ENCODE measurements around the gene RPL19.

RPL19 gene

DNA sequence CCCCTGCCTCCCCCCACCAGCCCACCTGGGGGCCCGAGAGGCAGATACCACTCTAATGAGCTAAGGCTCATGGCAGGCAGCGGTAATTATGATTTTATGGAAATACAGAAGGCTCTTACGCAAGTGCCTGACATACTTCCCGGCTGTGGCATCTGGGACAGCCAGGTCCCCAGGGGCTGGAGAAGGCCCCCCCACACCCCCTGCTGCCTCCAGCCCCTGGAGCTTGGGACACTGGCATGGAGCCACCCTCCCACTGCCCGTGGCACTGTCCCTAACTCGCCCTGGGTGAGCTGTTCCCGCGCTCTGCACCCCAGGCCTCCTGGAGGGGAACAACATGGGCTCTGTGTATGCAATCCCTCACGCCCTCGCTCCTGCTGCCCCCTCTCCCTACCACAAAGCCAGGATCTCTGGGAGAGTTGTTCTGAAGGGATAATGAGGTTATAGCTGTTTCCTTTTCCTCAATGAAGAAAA is 31.0 kb downstream of the RPL19 start:
- H3K4me3 ChIP-seq (ENCODE audit: low read length), result no peak overlapping the region
- no peak for TF ChIP-seq ZNF274 (IDR thresholded peaks at IDR 0.05; ENCODE audit: low read depth, low read length)

DNA sequence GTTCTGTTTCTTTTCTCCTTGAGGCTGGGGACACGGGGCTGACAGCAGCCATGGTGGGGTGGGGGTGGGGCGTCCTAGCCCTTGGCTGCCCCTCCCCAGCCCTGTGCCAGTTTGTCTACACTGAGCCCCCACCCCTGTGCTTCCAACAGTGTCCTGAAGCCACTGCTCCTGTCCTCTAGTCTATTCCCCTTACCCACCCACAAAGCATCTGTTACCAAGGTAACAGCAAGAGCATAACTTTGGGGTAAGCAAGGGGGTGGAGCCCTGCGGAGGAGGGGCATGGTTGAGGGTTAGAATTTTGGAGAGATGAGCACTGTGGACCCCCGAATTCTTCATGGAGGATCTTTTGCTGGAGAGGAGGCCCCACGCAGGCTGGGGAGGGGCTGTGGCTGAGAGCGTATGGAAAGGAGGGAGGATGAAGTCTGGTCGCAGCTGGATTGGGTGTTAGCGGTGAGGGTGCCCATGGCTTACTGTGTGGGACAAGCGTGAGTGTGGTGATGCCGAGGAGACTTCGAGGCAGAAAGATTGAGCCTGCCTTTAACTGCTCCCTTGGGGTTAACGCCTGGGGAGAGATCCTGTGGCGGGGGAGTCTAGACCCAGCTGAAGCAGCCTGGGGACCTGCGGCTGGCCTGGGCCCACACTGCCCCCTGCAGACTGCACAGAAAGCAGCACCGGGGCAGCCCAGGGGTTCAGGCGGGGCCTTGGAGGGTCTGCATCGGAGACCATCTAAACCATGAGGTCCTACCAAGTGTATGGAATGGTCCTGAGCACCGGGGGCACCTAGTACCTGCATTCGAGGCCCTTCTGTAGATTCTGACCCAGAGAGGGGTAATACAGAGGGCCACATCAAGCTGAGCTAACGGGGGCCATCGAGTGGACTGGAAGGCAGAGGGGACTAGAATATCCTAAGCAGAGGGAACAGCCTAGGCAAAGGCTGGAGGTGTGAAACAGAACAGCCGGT is 31.8 kb downstream of the RPL19 start:
- H3K4me3 ChIP-seq (ENCODE audit: low read length), result no peak overlapping the region

DNA sequence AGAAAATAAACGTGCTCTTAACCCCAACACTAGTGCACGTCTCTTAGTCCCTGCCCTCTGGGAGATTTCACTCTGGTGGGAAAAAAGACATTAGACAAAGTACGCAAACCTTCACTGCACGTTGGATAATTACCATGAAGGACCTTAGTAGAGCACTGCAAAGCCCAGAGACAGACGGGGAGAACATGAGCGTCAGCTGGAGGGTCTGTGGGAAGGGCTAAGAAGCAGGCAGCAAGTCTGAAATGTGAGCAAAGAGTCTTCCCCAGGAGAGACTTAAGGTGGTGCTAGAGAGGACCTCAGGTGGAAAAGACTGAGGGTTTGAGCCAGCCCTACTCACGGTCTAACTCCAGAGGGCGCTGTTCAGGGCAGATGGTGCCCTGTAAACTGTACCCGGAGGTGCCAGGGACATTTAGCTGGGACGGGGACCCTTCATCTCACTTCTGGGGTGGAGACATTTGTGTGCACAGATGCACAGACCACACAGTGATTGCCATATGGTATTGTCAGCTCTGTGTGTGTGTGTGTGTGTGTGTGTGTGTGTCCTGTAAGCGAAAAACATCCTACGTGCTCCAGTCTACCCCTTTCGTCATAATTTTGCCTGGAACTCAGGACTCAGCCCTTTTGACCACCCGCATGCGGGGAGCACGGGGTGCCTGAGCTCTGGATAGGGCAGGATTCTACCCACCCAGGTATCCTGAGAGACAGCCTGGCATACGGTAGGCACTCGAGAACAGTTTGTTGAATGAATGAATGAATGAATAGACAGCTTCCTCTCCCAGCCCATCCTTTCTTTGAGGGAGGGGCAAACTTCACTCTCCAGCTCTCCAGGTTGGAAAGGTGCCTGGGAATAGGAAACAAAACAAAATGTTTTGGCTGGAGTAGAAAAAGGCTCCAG is 35.7 kb downstream of the RPL19 start:
- TF ChIP-seq ZNF274 (IDR thresholded peaks at IDR 0.05; ENCODE audit: low read depth, low read length), result no peak
- H3K4me3 ChIP-seq (ENCODE audit: low read length), result no peak overlapping the region

More for the DNA sequence above, 31.8 kb downstream of the RPL19 start:
- TF ChIP-seq ZNF274 (IDR thresholded peaks at IDR 0.05; ENCODE audit: low read depth, low read length), result no peak

DNA sequence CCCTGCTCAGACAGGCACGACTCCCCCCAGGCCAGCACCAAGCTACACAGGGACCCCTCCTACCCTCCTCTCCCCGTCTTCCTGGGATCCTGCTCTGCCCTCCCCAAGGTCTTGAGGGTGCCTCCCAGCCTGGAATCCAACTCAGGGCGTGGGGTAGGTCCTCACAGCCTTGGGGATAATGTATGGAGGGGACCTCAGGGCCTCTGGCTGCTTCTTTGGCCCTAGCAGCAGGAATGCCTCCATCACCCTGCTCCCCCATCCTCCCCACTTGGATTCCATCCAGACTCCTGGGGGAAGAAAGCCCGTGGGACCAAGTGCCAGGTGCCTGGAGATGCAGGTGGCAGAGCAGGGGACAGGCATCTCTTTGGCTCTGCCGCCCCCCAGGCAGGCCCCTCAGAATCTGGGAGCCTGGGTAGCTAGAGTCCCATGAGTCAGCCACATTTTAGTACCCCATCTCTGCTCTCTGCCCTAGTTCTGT is 36.4 kb downstream of the RPL19 start:
- H3K4me3 ChIP-seq (ENCODE audit: low read length), result no peak overlapping the region
- no peak for TF ChIP-seq ZNF274 (IDR thresholded peaks at IDR 0.05; ENCODE audit: low read depth, low read length)

DNA sequence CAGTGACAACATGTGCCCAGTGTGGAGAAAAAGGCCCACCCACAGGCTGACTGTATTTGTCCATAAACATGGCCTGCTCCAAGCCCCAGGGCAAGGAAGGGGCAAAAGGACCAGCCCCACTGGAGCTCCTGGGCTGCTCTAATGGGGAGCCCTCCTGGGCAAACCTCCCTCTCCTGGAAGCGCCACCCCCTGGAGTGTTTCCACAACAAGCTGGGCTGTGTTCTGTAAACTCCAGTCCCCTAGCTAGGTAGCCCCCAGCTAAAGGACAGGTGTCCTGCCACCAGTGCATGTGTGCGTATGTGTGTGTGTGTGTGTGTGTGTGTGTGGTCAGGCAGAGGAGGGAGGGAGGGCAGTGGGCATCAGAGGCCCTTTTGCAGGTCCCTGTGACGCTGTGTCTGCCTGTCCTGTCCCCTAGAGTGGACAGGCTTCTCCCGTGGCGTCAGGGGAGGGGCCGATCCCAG is 36.9 kb downstream of the RPL19 start:
- no peak overlapping the region for H3K4me3 ChIP-seq (ENCODE audit: low read length)
- TF ChIP-seq ZNF274 (IDR thresholded peaks at IDR 0.05; ENCODE audit: low read depth, low read length), result no peak

DNA sequence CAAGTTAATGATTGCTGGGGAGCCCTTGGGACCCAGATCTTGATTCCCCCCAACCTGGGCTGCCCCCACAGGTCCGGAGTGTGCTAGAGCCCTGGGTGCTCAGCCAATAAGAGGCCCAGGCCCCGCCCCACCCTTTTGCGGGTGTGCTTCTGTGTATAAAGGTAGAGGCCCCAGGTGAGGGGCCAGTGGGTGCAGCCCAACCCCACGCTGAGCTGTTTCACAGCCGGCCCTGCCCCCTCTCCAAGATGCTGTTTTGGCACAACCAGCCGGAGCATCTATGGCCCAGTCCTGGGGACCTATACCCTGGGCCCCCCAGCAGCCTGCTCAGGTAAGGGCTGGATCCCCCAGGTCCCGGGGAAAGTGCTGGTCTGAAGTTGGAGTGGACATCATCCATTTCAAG is 37.5 kb downstream of the RPL19 start:
- H3K4me3 ChIP-seq (ENCODE audit: low read length), result no peak overlapping the region
- no peak for TF ChIP-seq ZNF274 (IDR thresholded peaks at IDR 0.05; ENCODE audit: low read depth, low read length)

DNA sequence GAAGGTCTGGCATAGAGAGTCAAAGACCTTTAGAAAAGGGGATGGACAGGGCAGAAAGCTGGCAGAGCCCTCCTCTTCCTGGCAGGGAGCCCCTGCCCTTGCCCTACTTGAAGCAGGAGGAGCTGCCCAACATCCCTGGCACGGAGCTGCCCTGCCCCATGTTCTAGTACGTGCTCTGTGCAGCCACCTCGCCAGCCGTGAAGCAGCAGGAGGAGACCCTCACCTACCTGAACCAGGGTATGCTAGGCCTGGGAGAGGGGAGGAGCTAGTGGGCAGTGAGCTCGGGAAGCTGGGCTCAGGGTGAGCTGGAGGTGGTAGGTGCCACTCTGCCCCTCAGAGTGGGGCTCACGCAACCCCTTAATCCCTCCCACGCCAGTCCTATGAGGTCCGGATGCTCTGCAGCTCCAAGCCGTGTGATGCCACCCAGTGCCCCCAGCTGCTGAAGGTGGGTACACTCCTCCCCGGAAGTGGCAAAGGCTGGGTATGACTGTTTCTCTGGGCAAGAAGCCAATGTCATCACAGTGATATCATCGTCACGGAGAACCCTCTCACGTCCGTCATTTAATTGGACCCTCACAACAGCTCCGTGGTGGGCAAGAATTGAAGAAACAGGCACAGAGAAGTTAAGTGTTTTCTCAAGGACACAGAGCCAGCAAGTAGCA is 38.4 kb downstream of the RPL19 start:
- H3K4me3 ChIP-seq (ENCODE audit: low read length), result no peak overlapping the region
- TF ChIP-seq ZNF274 (IDR thresholded peaks at IDR 0.05; ENCODE audit: low read depth, low read length), result no peak

DNA sequence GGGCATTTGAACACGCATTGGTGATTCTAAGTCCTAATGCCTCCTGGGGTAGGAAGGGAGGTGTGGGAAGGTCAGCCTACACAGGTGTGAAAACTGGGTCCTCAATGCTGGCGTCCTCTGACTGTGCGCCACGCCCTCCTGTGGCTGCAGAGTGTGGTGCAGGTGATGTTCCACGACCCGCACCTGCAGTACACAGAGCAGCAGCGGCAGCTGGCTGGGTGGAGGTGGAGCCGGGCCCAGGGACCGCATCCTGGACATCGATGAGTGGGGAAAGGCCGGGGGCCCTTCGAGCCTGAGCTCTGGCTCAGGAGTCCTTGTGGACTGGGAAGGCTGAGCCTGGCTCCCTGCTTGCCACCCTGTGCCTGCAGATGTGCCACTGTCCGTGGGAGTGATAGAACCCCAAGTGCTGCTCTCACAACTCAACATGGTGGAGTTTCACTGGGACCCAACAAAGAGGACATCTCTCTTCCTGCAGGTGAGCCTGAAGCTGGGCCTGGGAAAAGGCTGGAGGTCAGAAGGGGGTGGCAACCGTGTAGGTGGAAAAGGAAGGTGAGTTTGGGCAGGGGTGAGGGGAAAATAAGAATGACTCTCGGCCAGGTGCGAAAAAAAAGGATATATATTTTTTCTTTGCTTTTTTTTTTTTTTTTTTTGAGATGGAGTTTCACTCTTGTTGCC is 39.7 kb downstream of the RPL19 start:
- no peak overlapping the region for H3K4me3 ChIP-seq (ENCODE audit: low read length)
- no peak for TF ChIP-seq ZNF274 (IDR thresholded peaks at IDR 0.05; ENCODE audit: low read depth, low read length)

DNA sequence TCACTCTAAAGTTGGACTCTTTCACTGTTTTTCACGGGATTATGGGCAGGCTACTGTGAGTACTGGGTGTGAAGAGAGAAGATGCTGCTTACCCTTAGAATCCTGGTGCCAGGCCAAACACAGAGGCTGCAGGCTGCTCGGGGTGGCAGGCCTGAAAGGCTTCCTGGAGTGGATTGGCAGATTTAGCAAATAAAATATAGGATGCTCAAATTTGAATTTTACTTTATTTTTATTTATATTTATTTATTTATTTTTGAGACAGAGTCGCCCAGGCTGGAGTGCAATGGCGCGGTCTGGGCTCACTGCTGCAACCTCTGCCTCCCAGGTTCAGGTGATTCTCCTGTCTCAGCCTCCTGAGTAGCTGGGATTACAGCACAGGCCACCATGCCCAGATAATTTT is 40.5 kb downstream of the RPL19 start:
- no peak overlapping the region for H3K4me3 ChIP-seq (ENCODE audit: low read length)
- no peak for TF ChIP-seq ZNF274 (IDR thresholded peaks at IDR 0.05; ENCODE audit: low read depth, low read length)

DNA sequence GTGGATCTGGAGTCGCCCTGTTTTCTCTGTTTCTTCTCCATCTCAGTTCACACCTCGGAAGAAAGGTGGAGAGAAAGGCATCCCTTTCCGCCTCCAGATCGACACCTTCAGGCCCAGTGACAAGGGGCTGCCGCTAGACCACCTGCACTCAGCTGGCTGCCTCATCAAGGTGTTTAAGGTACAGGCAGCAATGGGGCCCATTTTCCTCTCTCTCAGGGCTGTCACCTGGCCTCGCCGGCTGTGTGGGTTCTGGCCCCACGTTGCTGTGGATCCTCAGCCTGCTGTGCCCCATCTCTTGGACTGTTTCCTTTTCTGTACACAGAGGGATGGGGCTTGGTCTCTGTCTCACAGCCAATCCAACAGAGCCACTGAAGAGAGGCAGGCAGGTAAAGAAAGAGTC is 43.1 kb downstream of the RPL19 start:
- TF ChIP-seq ZNF274 (IDR thresholded peaks at IDR 0.05; ENCODE audit: low read depth, low read length), result no peak
- no peak overlapping the region for H3K4me3 ChIP-seq (ENCODE audit: low read length)

DNA sequence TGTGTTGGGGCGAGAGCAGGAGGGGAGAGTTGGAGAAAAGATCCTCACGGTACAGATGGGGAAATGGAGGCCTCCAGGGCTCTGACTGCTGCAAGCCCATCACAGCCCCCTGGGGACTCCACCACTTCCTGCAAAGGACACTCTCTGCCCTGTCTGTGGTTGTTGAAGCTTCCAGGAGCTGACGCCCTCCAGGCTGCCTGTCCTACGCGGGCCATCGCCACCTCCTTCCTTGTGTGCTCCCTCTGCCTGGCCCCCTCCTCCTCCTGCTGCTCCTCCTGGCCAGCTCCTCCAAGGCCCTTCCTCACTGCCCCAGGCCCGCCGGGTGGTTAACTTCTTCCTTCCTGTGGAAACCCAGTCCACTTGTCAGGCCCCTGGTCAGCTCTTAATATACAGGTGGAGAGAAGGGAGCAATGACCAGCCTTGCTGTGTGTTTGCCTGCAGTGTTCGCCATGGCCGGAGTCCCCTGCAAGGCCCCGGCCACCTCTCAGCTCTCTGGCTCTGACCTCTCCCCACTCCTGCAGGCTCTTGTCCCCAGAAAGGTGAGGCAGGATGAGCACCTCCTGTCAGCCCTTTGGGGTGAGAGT is 44.0 kb downstream of the RPL19 start:
- H3K4me3 ChIP-seq (ENCODE audit: low read length), result no peak overlapping the region
- no peak for TF ChIP-seq ZNF274 (IDR thresholded peaks at IDR 0.05; ENCODE audit: low read depth, low read length)

DNA sequence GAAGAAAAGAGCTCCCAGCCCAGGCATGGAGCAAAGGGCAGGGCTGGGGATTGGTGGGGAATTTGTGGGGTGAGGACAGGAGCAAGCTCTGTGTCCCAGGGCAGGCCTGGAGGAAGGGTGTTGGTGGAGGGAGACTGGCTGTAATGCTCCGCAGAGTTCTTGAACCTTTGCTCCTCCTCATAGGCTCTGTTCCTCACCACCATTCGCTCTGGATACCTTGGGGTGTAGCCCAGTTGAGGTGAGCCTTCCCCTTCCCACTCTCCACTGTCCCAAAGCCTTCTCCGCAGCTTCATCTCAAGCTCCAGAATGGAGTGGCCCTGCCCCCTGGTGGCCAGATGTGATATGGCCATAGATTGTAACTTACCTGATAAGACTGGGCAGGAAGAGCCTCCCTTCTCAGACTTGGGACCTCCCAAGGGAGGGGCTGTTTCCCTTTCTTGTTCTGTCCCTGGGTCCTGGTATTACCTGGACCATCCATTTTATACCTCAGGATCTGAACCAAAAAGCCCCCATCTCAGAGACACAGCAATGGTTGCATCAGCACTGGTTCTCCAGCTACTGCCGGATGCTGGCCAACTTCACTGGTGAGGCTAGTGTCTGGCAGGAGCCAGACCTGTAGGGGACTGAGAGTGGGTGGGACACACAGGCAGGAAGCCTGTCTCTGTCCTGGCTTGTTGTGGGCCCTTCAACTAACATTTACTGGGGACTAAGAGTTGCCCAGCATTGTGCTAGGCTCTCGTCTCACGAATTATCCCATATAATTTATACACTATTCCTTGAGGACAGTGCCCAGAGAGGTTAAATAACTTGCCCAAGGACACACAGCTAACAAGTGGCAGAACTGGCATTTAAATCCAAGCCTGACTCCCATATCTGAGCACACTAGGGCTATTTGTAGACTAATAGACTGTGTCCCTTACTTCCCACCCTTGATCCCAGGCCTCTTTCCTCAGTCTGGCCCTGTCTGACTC is 44.8 kb downstream of the RPL19 start:
- no peak for TF ChIP-seq ZNF274 (IDR thresholded peaks at IDR 0.05; ENCODE audit: low read depth, low read length)
- H3K4me3 ChIP-seq (ENCODE audit: low read length), result no peak overlapping the region

Data from GM08714 (cell line).